ENCODE measurements around the gene TBPL1. TPM values are rescaled to one million over a fixed set of nuclear protein-coding genes. Genes with fewer than 3 reads are reported as not detected.

Gene TBPL1
- total and polyA plus RNA-seq, 9 of the 15 experiments (the other 6 are each of a cell fraction or from before 2014, with no cell fraction given) = 78.1 to 152 (median 107) TPM

DNA sequence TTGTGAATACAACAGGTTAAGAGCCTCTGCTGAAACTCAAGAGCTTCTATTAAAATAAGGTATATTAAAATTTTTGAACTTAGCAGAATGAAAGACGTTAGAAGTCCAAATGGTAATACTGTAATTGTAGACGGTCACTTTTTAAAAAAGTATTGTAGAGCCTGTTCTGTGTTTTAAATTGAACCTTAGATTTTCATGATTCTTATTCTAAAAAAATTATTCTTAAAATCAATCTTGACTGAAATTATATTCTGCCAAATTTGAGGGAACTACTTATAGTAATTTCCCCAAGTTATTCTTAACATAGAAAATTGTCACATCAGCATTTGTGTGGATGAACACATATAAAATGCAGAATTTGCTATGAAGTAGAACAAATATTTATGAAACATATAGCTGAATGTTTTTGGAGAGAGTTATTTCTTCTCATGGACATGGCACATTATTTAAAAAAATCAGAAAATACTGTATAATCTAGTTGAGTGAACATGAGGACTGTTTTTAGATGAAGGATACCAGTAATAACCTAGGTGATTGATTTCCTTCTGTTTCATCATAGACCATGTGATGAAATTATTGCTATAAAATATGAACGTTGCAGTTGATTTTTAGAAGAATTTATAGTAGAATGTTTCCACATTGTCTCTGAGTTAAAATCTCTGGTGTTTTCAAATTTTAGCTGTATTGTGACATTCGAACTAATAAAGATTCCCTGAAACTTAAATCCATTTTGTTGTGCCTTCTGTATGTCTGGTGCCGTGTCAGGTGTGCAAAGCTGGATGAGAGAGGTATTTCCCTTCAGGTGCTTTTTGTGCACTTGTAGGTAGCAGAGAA lies 2.8 kb downstream of the TBPL1 start (continued):
- TF ChIP-seq CEBPG (CRISPR knock-in tag; IDR thresholded peaks at IDR 0.05) (no peak), CEBPG (tag; conservative IDR thresholded peaks at IDR 0.05 in 1 of 2, IDR thresholded peaks at IDR 0.05 in 1 of 2) (peak; percentile 81 to 95), CREB3L1 (IDR thresholded peaks at IDR 0.05; ENCODE audit: borderline replicate concordance, low read depth) (no peak), TBP (optimal IDR thresholded peaks at IDR 0.05; ENCODE audit: low read depth, low read length) (no peak), HMG20A (CRISPR knock-in tag; conservative IDR thresholded peaks at IDR 0.05) (no peak), ZKSCAN1 (IDR thresholded peaks at IDR 0.05; ENCODE audit: low read depth, low read length) (no peak), ZNF311 (CRISPR knock-in tag; IDR thresholded peaks at IDR 0.05) (no peak), KLF16 (IDR thresholded peaks at IDR 0.05) (no peak), HDAC8 (tag; IDR thresholded peaks at IDR 0.05) (no peak), JUND (IDR thresholded peaks at IDR 0.05; ENCODE audit: borderline replicate concordance, low read depth, low read length) (peak; percentile 50; the same call in 1 of the 2 replicates), JUND (tag; IDR thresholded peaks at IDR 0.05; ENCODE audit: borderline replicate concordance, low read depth, low read length) (no peak), BDP1 (IDR thresholded peaks at IDR 0.05; ENCODE audit: insufficient read depth, insufficient read length) (no peak), CEBPZ (IDR thresholded peaks at IDR 0.05; ENCODE audit: borderline replicate concordance, low read depth, low read length) (no peak), RBM14 (IDR thresholded peaks at IDR 0.05; ENCODE audit: borderline replicate concordance, insufficient read depth, low read depth, low read length) (no peak), SIN3B (IDR thresholded peaks at IDR 0.05; ENCODE audit: low read depth) (no peak), FOXA1 (IDR thresholded peaks at IDR 0.05; ENCODE audit: borderline replicate concordance) (no peak), NONO (IDR thresholded peaks at IDR 0.05; ENCODE audit: low read depth in 2 of 2, low read length in 1 of 2) (no peak), RFX5 (IDR thresholded peaks at IDR 0.05; ENCODE audit: low read depth, low read length) (no peak)
- TF ChIP-seq, protein P1, sequence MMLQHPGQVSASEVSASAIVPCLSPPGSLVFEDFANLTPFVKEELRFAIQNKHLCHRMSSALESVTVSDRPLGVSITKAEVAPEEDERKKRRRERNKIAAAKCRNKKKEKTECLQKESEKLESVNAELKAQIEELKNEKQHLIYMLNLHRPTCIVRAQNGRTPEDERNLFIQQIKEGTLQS (IDR thresholded peaks at IDR 0.05) = peak; percentile 79
- TF ChIP-seq, protein P1 (CRISPR knock-in tag; conservative IDR thresholded peaks at IDR 0.05) = no peak
- TF ChIP-seq, protein P2, sequence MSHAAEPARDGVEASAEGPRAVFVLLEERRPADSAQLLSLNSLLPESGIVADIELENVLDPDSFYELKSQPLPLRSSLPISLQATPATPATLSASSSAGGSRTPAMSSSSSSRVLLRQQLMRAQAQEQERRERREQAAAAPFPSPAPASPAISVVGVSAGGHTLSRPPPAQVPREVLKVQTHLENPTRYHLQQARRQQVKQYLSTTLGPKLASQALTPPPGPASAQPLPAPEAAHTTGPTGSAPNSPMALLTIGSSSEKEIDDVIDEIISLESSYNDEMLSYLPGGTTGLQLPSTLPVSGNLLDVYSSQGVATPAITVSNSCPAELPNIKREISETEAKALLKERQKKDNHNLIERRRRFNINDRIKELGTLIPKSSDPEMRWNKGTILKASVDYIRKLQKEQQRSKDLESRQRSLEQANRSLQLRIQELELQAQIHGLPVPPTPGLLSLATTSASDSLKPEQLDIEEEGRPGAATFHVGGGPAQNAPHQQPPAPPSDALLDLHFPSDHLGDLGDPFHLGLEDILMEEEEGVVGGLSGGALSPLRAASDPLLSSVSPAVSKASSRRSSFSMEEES (CRISPR knock-in tag; IDR thresholded peaks at IDR 0.05) = no peak

All from K562 (cell line).